ENCODE results near the gene TXLNB. TPM values are rescaled to one million over a fixed set of nuclear protein-coding genes. Genes with fewer than 3 reads are reported as not detected.

The TXLNB gene
- polyA plus RNA-seq, 1 of the 3 experiments (the other 2 are of a cell fraction), result 0.12 TPM

GRCh38 chr6:139320081-139320480 is 28.3 kb upstream of the TXLNB start:
- Histone ChIP-seq H2AFZ (ENCODE audit: low read depth) (no peak overlapping the region), H4K20me1 (ENCODE audit: insufficient read depth) (no peaks in the 10 kb centered on the region), H3K27ac (ENCODE audit: low read depth in 2 of 2, low read length in 1 of 2) (no peak overlapping the region), H3K4me1 (ENCODE audit: control insufficient read depth in 1 of 2, insufficient read depth in 2 of 2, low read depth in 1 of 2, low read length in 1 of 2) (no peaks in the 10 kb centered on the region), H3K27me3 (ENCODE audit: insufficient read depth) (no peaks in the 10 kb centered on the region; the same call in 1 of the 2 replicates), H3K9me3 (no peaks in the 10 kb centered on the region), H3K79me2 (ENCODE audit: insufficient read depth) (no peaks in the 10 kb centered on the region), H3K4me2 (no peak overlapping the region), H3K4me3 (ENCODE audit: low read depth in 2 of 2, low read length in 1 of 2) (no peak overlapping the region), H3K9me2 (no peaks in the 10 kb centered on the region), H3F3A (replicated peaks; ENCODE audit: insufficient read depth) (no peaks in the 10 kb centered on the region), H3K9ac (no peak overlapping the region), H3K36me3 (replicated peaks in 1 of 2; ENCODE audit: control insufficient read depth in 1 of 2, insufficient read depth in 2 of 2, low read length in 1 of 2) (no peaks in the 10 kb centered on the region)
- ChIA-PET POLR2A (no interaction called here), CTCF (interaction anchor here (1.4 kb wide), 1 partner anchor 10 kb away, joined by 3 read pairs; no protein-coding TSS in a partner anchor)
- TF ChIP-seq FOXM1 (IDR thresholded peaks at IDR 0.05; ENCODE audit: low read depth) (no peak), JUND (IDR thresholded peaks at IDR 0.05) (no peak), RCOR1 (IDR thresholded peaks at IDR 0.05; ENCODE audit: low read length) (no peak), PBX3 (IDR thresholded peaks at IDR 0.05) (no peak), MXI1 (IDR thresholded peaks at IDR 0.05; ENCODE audit: low read depth, low read length) (no peak), TCF12 (IDR thresholded peaks at IDR 0.05) (no peak), GATA2 (CRISPR knock-in tag; IDR thresholded peaks at IDR 0.05) (no peak), TEAD4 (IDR thresholded peaks at IDR 0.05; ENCODE audit: borderline replicate concordance, insufficient read depth) (no peak), IRF3 (IDR thresholded peaks at IDR 0.05; ENCODE audit: low read depth, low read length) (no peak), SMC3 (IDR thresholded peaks at IDR 0.05; ENCODE audit: low read depth, low read length) (no peak), YY1 (IDR thresholded peaks at IDR 0.05; ENCODE audit: low read depth) (no peak), RAD21 (IDR thresholded peaks at IDR 0.05; ENCODE audit: low read length) (no peak), TAF1 (IDR thresholded peaks at IDR 0.05; ENCODE audit: borderline replicate concordance, low read depth, low read length) (no peak)
- 1% methylated on average over 2 of the region's 2 CpGs for WGBS (ENCODE audit: low lambda C conversion rate)
- DNase-seq, result no peak

- no peaks in the 10 kb centered on the region for H3K9me2 ChIP-seq
- H3K4me1 ChIP-seq (ENCODE audit: control insufficient read depth in 1 of 2, insufficient read depth in 2 of 2, low read depth in 1 of 2, low read length in 1 of 2), result no peaks in the 10 kb centered on the region
- no peaks in the 10 kb centered on the region for H3F3A ChIP-seq (replicated peaks; ENCODE audit: insufficient read depth)
- WGBS (ENCODE audit: low lambda C conversion rate), result 8% methylated on average over 2 of the region's 2 CpGs
- no peak overlapping the region for H3K9ac ChIP-seq
- H2AFZ ChIP-seq (ENCODE audit: low read depth), result no peak overlapping the region
- no peak overlapping the region for H3K27ac ChIP-seq (ENCODE audit: low read depth in 2 of 2, low read length in 1 of 2)
- no peaks in the 10 kb centered on the region for H3K79me2 ChIP-seq (ENCODE audit: insufficient read depth)
- no peaks in the 10 kb centered on the region; the same call in 1 of the 2 replicates for H3K27me3 ChIP-seq (ENCODE audit: insufficient read depth)
- DNase-seq, result no peak
- H3K4me3 ChIP-seq (ENCODE audit: low read depth in 2 of 2, low read length in 1 of 2), result no peak overlapping the region
- H3K36me3 ChIP-seq (replicated peaks in 1 of 2; ENCODE audit: control insufficient read depth in 1 of 2, insufficient read depth in 2 of 2, low read length in 1 of 2), result no peaks in the 10 kb centered on the region
- no peak for TF ChIP-seq GABPA (IDR thresholded peaks at IDR 0.05; ENCODE audit: low read depth)
- no peak for TF ChIP-seq IRF3 (IDR thresholded peaks at IDR 0.05; ENCODE audit: low read depth, low read length)
- TF ChIP-seq YY1 (IDR thresholded peaks at IDR 0.05; ENCODE audit: low read depth), result no peak
- no peak for TF ChIP-seq FOSL2 (IDR thresholded peaks at IDR 0.05; ENCODE audit: borderline replicate concordance, low read depth)
- TF ChIP-seq EP300 (IDR thresholded peaks at IDR 0.05; ENCODE audit: borderline replicate concordance in 1 of 2, low read depth in 1 of 2, low read length in 1 of 2), result no peak
- TF ChIP-seq USF2 (IDR thresholded peaks at IDR 0.05; ENCODE audit: borderline replicate concordance, low read depth, low read length), result no peak
- ChIA-PET POLR2A (no interaction called here), CTCF (no interaction called here)
- no peaks in the 10 kb centered on the region for H3K9me3 ChIP-seq
- no peaks in the 10 kb centered on the region for H4K20me1 ChIP-seq (ENCODE audit: insufficient read depth)
- no peak overlapping the region for H3K4me2 ChIP-seq
Observed at GRCh38 chr6:139316622-139317317, 25.0 kb upstream of the TXLNB start.
